Activated CD4-positive, CD25-positive, alpha-beta regulatory T cell (primary cell): ENCODE data around the gene KRT1.
"Not testable (repeated sequence)": the region's sequence is repeated elsewhere in the genome, so short reads cannot be mapped to it uniquely, and the experiment has no call there.

ENCODE experiments used
- DNase-seq, 4 experiments: peaks; one replicate each; lab custom pipeline; 2025; lab: John Stamatoyannopoulos, UW

Gene KRT1

GRCh38 chr12:52680363-52680762 lies at the start of gene KRT1:
Gene KRT1 (minus strand): TSS chr12:52680407. CDS start chr12:52680348, 59 bp downstream.
- no peak for DNase-seq

GRCh38 chr12:52729147-52729546 lies 48.9 kb upstream of the KRT1 start:
- no peak for DNase-seq

GRCh38 chr12:52728374-52728773 lies 48.2 kb upstream of the KRT1 start:
- DNase-seq = no peak

- no peak for DNase-seq
Observed at GRCh38 chr12:52727037-52727436, 46.8 kb upstream of the KRT1 start.

- no peak for DNase-seq
Observed at GRCh38 chr12:52726451-52726850, 46.2 kb upstream of the KRT1 start.

GRCh38 chr12:52724384-52724783 lies 44.2 kb upstream of the KRT1 start:
- no peak for DNase-seq

- DNase-seq = no peak
Observed at GRCh38 chr12:52722680-52723079, 42.5 kb upstream of the KRT1 start.

- DNase-seq = no peak
Observed at GRCh38 chr12:52721838-52722470, 41.7 kb upstream of the KRT1 start.

GRCh38 chr12:52720365-52720886 lies 40.2 kb upstream of the KRT1 start:
- DNase-seq = no peak

- DNase-seq = no peak
Observed at GRCh38 chr12:52716061-52716460, 35.9 kb upstream of the KRT1 start.

GRCh38 chr12:52715416-52715815 lies 35.2 kb upstream of the KRT1 start:
- DNase-seq = no peak

- DNase-seq = no peak
Observed at GRCh38 chr12:52714887-52715281, 34.7 kb upstream of the KRT1 start.

- DNase-seq = no peak
Observed at GRCh38 chr12:52713960-52714886, 34.0 kb upstream of the KRT1 start.

- not testable (repeated sequence) for DNase-seq
Observed at GRCh38 chr12:52712122-52712521, 31.9 kb upstream of the KRT1 start.

GRCh38 chr12:52710730-52711129 lies 30.5 kb upstream of the KRT1 start:
- DNase-seq = no peak

- DNase-seq = no peak
Observed at GRCh38 chr12:52708010-52708409, 27.8 kb upstream of the KRT1 start.

- no peak for DNase-seq
Observed at GRCh38 chr12:52704464-52704863, 24.3 kb upstream of the KRT1 start.

- no peak for DNase-seq
Observed at GRCh38 chr12:52703878-52704277, 23.7 kb upstream of the KRT1 start.

- no peak for DNase-seq
Observed at GRCh38 chr12:52703424-52703823, 23.2 kb upstream of the KRT1 start, which contains the start of gene KRT77. Gene KRT77 (minus strand): TSS chr12:52703524. CDS start chr12:52703434, 90 bp downstream.

GRCh38 chr12:52702338-52702737 lies 22.1 kb upstream of the KRT1 start:
- DNase-seq = no peak

- no peak for DNase-seq
Observed at GRCh38 chr12:52701281-52701680, 21.1 kb upstream of the KRT1 start.

GRCh38 chr12:52699960-52700359 lies 19.8 kb upstream of the KRT1 start:
- DNase-seq = no peak

GRCh38 chr12:52699373-52699772 lies 19.2 kb upstream of the KRT1 start:
- DNase-seq = no peak
